ENCODE measurements around the gene SLC38A2.

Gene SLC38A2

GRCh38 chr12:46357438-46358324 is 14.9 kb downstream of the SLC38A2 start:
- Histone ChIP-seq H3K27me3 (replicated peaks; ENCODE audit: control insufficient read depth, insufficient read depth, low read length, poor library complexity, severe bottlenecking) (no peaks in the 10 kb centered on the region), H3K4me3 (ENCODE audit: insufficient read depth, low read depth, low read length, poor library complexity, severe bottlenecking) (no peak overlapping the region), H3K27ac (ENCODE audit: insufficient read depth, low read length, poor library complexity, severe bottlenecking) (no peak overlapping the region), H3K36me3 (ENCODE audit: control insufficient read depth, insufficient read depth, low read length) (peaks cover 39% of the 10 kb centered on the region), H3K9me3 (ENCODE audit: control insufficient read depth, low read length) (no peaks in the 10 kb centered on the region), H3K4me1 (ENCODE audit: control insufficient read depth, insufficient read depth, low read length, poor library complexity, severe bottlenecking) (no peaks in the 10 kb centered on the region)
- DNase-seq: no peak

GRCh38 chr12:46356655-46357437 is 15.7 kb downstream of the SLC38A2 start:
- Histone ChIP-seq H3K4me1 (ENCODE audit: control insufficient read depth, insufficient read depth, low read length, poor library complexity, severe bottlenecking) (no peaks in the 10 kb centered on the region), H3K27me3 (replicated peaks; ENCODE audit: control insufficient read depth, insufficient read depth, low read length, poor library complexity, severe bottlenecking) (no peaks in the 10 kb centered on the region), H3K27ac (ENCODE audit: insufficient read depth, low read length, poor library complexity, severe bottlenecking) (no peak overlapping the region), H3K9me3 (ENCODE audit: control insufficient read depth, low read length) (no peaks in the 10 kb centered on the region), H3K4me3 (ENCODE audit: insufficient read depth, low read depth, low read length, poor library complexity, severe bottlenecking) (no peak overlapping the region), H3K36me3 (ENCODE audit: control insufficient read depth, insufficient read depth, low read length) (peaks cover 31% of the 10 kb centered on the region)
- DNase-seq: no peak

- no peak overlapping the region for H3K4me3 ChIP-seq (ENCODE audit: insufficient read depth, low read depth, low read length, poor library complexity, severe bottlenecking)
- peaks cover 12% of the 10 kb centered on the region for H3K36me3 ChIP-seq (ENCODE audit: control insufficient read depth, insufficient read depth, low read length)
- no peak overlapping the region for H3K27ac ChIP-seq (ENCODE audit: insufficient read depth, low read length, poor library complexity, severe bottlenecking)
- no peaks in the 10 kb centered on the region for H3K27me3 ChIP-seq (replicated peaks; ENCODE audit: control insufficient read depth, insufficient read depth, low read length, poor library complexity, severe bottlenecking)
- no peak for DNase-seq
- no peaks in the 10 kb centered on the region for H3K4me1 ChIP-seq (ENCODE audit: control insufficient read depth, insufficient read depth, low read length, poor library complexity, severe bottlenecking)
- H3K9me3 ChIP-seq (ENCODE audit: control insufficient read depth, low read length): no peaks in the 10 kb centered on the region
These were observed 17.8 kb downstream of the SLC38A2 start for GRCh38 chr12:46354802-46355199.

GRCh38 chr12:46354111-46354801 is 18.3 kb downstream of the SLC38A2 start:
- no peak for DNase-seq
- no peak overlapping the region for H3K27ac ChIP-seq (ENCODE audit: insufficient read depth, low read length, poor library complexity, severe bottlenecking)

GRCh38 chr12:46351886-46352650 is 20.5 kb downstream of the SLC38A2 start:
- Histone ChIP-seq H3K9me3 (ENCODE audit: control insufficient read depth, low read length) (no peaks in the 10 kb centered on the region), H3K27ac (ENCODE audit: insufficient read depth, low read length, poor library complexity, severe bottlenecking) (no peak overlapping the region), H3K36me3 (ENCODE audit: control insufficient read depth, insufficient read depth, low read length) (no peaks in the 10 kb centered on the region), H3K4me1 (ENCODE audit: control insufficient read depth, insufficient read depth, low read length, poor library complexity, severe bottlenecking) (no peaks in the 10 kb centered on the region), H3K4me3 (ENCODE audit: insufficient read depth, low read depth, low read length, poor library complexity, severe bottlenecking) (no peak overlapping the region), H3K27me3 (replicated peaks; ENCODE audit: control insufficient read depth, insufficient read depth, low read length, poor library complexity, severe bottlenecking) (no peaks in the 10 kb centered on the region)
- DNase-seq: no peak

More at GRCh38 chr12:46354111-46354801, 18.3 kb downstream of the SLC38A2 start:
- Histone ChIP-seq H3K36me3 (ENCODE audit: control insufficient read depth, insufficient read depth, low read length) (peaks cover 7% of the 10 kb centered on the region), H3K4me1 (ENCODE audit: control insufficient read depth, insufficient read depth, low read length, poor library complexity, severe bottlenecking) (no peaks in the 10 kb centered on the region), H3K9me3 (ENCODE audit: control insufficient read depth, low read length) (no peaks in the 10 kb centered on the region), H3K27me3 (replicated peaks; ENCODE audit: control insufficient read depth, insufficient read depth, low read length, poor library complexity, severe bottlenecking) (no peaks in the 10 kb centered on the region), H3K4me3 (ENCODE audit: insufficient read depth, low read depth, low read length, poor library complexity, severe bottlenecking) (no peak overlapping the region)

GRCh38 chr12:46351138-46351537 is 21.4 kb downstream of the SLC38A2 start:
- H3K36me3 ChIP-seq (ENCODE audit: control insufficient read depth, insufficient read depth, low read length): no peaks in the 10 kb centered on the region
- H3K27me3 ChIP-seq (replicated peaks; ENCODE audit: control insufficient read depth, insufficient read depth, low read length, poor library complexity, severe bottlenecking): no peaks in the 10 kb centered on the region
- no peak overlapping the region for H3K27ac ChIP-seq (ENCODE audit: insufficient read depth, low read length, poor library complexity, severe bottlenecking)
- H3K4me1 ChIP-seq (ENCODE audit: control insufficient read depth, insufficient read depth, low read length, poor library complexity, severe bottlenecking): no peaks in the 10 kb centered on the region
- no peak for DNase-seq
- H3K9me3 ChIP-seq (ENCODE audit: control insufficient read depth, low read length): no peaks in the 10 kb centered on the region
- H3K4me3 ChIP-seq (ENCODE audit: insufficient read depth, low read depth, low read length, poor library complexity, severe bottlenecking): no peak overlapping the region

- no peak overlapping the region for H3K4me3 ChIP-seq (ENCODE audit: insufficient read depth, low read depth, low read length, poor library complexity, severe bottlenecking)
- H3K27me3 ChIP-seq (replicated peaks; ENCODE audit: control insufficient read depth, insufficient read depth, low read length, poor library complexity, severe bottlenecking): no peaks in the 10 kb centered on the region
- no peak overlapping the region for H3K27ac ChIP-seq (ENCODE audit: insufficient read depth, low read length, poor library complexity, severe bottlenecking)
- no peaks in the 10 kb centered on the region for H3K9me3 ChIP-seq (ENCODE audit: control insufficient read depth, low read length)
- no peak for DNase-seq
- no peaks in the 10 kb centered on the region for H3K4me1 ChIP-seq (ENCODE audit: control insufficient read depth, insufficient read depth, low read length, poor library complexity, severe bottlenecking)
- H3K36me3 ChIP-seq (ENCODE audit: control insufficient read depth, insufficient read depth, low read length): no peaks in the 10 kb centered on the region
These were observed 23.3 kb downstream of the SLC38A2 start for GRCh38 chr12:46349253-46349652.

GRCh38 chr12:46343118-46343852 is 29.3 kb downstream of the SLC38A2 start:
- no peak for DNase-seq
- Histone ChIP-seq H3K9me3 (ENCODE audit: control insufficient read depth, low read length) (no peaks in the 10 kb centered on the region), H3K4me3 (ENCODE audit: insufficient read depth, low read depth, low read length, poor library complexity, severe bottlenecking) (no peak overlapping the region), H3K27me3 (replicated peaks; ENCODE audit: control insufficient read depth, insufficient read depth, low read length, poor library complexity, severe bottlenecking) (no peaks in the 10 kb centered on the region), H3K36me3 (ENCODE audit: control insufficient read depth, insufficient read depth, low read length) (no peaks in the 10 kb centered on the region), H3K4me1 (ENCODE audit: control insufficient read depth, insufficient read depth, low read length, poor library complexity, severe bottlenecking) (no peaks in the 10 kb centered on the region), H3K27ac (ENCODE audit: insufficient read depth, low read length, poor library complexity, severe bottlenecking) (no peak overlapping the region)

- Histone ChIP-seq H3K9me3 (ENCODE audit: control insufficient read depth, low read length) (no peaks in the 10 kb centered on the region), H3K27me3 (replicated peaks; ENCODE audit: control insufficient read depth, insufficient read depth, low read length, poor library complexity, severe bottlenecking) (no peaks in the 10 kb centered on the region), H3K36me3 (ENCODE audit: control insufficient read depth, insufficient read depth, low read length) (no peaks in the 10 kb centered on the region), H3K4me3 (ENCODE audit: insufficient read depth, low read depth, low read length, poor library complexity, severe bottlenecking) (no peak overlapping the region), H3K4me1 (ENCODE audit: control insufficient read depth, insufficient read depth, low read length, poor library complexity, severe bottlenecking) (no peaks in the 10 kb centered on the region), H3K27ac (ENCODE audit: insufficient read depth, low read length, poor library complexity, severe bottlenecking) (no peak overlapping the region)
- peak in 1 of 3 donors; percentile 3 for DNase-seq
These were observed 30.0 kb downstream of the SLC38A2 start for GRCh38 chr12:46342562-46343033.
